Esophagus muscularis mucosa (tissue), 4 donors: ENCODE data around the gene CHAC1. TPM values are rescaled to one million over a fixed set of nuclear protein-coding genes. Genes with fewer than 3 reads are reported as not detected.

ENCODE experiments used
- DNase-seq: peaks from one replicate; pipeline ENCODE4 v3.0.0-alpha.2; 2017; ENCODE audit errors: extremely low spot score
- H3K27ac ChIP-seq, 4 donors: fragments of 200-600 bp; sonication (generic); replicated peaks in 1 of 4; 1 replicate in 3 of 4; 2 replicates in 1 of 4; pipeline ENCODE4 v1.5.1; 2016 to 2019; ENCODE audit warnings: mild to moderate bottlenecking in 1 of 4
- H3K27me3 ChIP-seq, 4 donors: fragments of 200-600 bp; sonication (generic); one replicate each; pipeline versions ENCODE4 v1.5.1 to v1.6.0; 2016 to 2019
- H3K36me3 ChIP-seq, 4 donors: fragments of 200-600 bp; sonication (generic); one replicate each; pipeline ENCODE4 v1.5.1; 2016 to 2019
- H3K4me1 ChIP-seq, 4 donors: fragments of 200-600 bp; sonication (generic); one replicate each; pipeline ENCODE4 v1.5.1; 2016 to 2019
- H3K4me3 ChIP-seq, 4 donors: fragments of 200-600 bp; sonication (generic); 1 replicate in 2 of 4; 2 replicates in 2 of 4; pipeline ENCODE4 v1.5.1; 2016 to 2019; ENCODE audit warnings: mild to moderate bottlenecking in 4 of 4, moderate library complexity in 1 of 4
- H3K9me3 ChIP-seq, 4 donors: fragments of 200-600 bp; sonication (generic); 1 replicate in 3 of 4; 2 replicates in 1 of 4; pipeline ENCODE4 v1.5.1; 2016 to 2019
- EP300 ChIP-seq: sonication (generic); formaldehyde crosslinking; IDR thresholded peaks from one replicate; pipeline ENCODE4 v1.6.1; 2017; ENCODE audit warnings: antibody characterized with exemption
- POLR2A ChIP-seq: fragments of 450-650 bp; IDR thresholded peaks from one replicate; pipeline ENCODE4 v1.6.1; 2017; ENCODE audit warnings: antibody characterized with exemption, moderate library complexity, mild to moderate bottlenecking, low read depth
- POLR2AphosphoS5 ChIP-seq, 2 donors: sonication (generic); formaldehyde crosslinking; IDR thresholded peaks; one replicate each; pipeline ENCODE4 v1.6.1; 2017; ENCODE audit warnings: antibody characterized with exemption in 2 of 2
- WGBS: methylation state at CpG from one replicate; pipeline ENCODE4 v1.1.5; 2018; 5-methylcytosine and 5-hydroxymethylcytosine counted together
- intact Hi-C: fragments of 100-400 bp; cut with DNase I; formaldehyde crosslinking; loops from one replicate; pipeline ENCODE4 v1.15.1; 2023
- total RNA-seq, 4 donors: library from RNA; depleted of rRNA; stranded (reverse); fragments of >200 nt; gene quantifications; one replicate each; pipeline versions ENCODE4 v1.1.0 to v1.2.1, GENCODE V29; 2016
- TF ChIP-seq, protein P1 (sequence below), 3 experiments: fragments of 200-600 bp in 2 of 3; fragments of 450-650 bp in 1 of 3; sonication (generic) in 2 of 3; IDR thresholded peaks; one replicate each; pipeline ENCODE4 v1.5.1; 2017 to 2019; ENCODE audit warnings: antibody characterized with exemption in 3 of 3, mild to moderate bottlenecking in 2 of 3, moderate library complexity in 1 of 3

CHAC1 gene
- total RNA-seq, 4 donors from 2014 or later = 0.66 to 3.6 (median 1.3) TPM

DNA sequence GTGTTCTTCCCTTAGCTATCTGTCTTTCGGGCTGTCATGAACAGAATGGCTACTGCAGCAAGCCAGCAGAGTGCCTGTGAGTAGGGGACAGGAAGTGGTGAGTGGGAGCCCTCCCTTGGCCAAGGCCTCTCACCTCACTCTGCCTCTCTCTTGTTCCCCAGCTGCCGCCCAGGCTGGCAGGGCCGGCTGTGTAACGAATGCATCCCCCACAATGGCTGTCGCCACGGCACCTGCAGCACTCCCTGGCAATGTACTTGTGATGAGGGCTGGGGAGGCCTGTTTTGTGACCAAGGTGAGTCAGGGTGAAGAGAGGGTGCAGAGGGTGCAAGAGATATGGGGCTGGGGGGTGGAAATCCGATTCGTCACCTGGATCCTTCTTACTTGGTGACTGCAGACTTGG, 21.1 kb upstream of the CHAC1 start:
- Histone ChIP-seq H3K4me3 (peak overlapping the region; percentile 57 to 58 (median 58)), H3K27me3 (peaks cover 0 to 84% (median 46%) of the 10 kb centered on the region in 4 donors), H3K4me1 (peaks cover 54 to 61% (median 58%) of the 10 kb centered on the region in 4 donors), H3K36me3 (peaks cover 0 to 18% (median 0%) of the 10 kb centered on the region in 4 donors), H3K27ac (no peak overlapping the region), H3K9me3 (no peaks in the 10 kb centered on the region)
- DNase-seq = no peak
- TF ChIP-seq, protein P1, sequence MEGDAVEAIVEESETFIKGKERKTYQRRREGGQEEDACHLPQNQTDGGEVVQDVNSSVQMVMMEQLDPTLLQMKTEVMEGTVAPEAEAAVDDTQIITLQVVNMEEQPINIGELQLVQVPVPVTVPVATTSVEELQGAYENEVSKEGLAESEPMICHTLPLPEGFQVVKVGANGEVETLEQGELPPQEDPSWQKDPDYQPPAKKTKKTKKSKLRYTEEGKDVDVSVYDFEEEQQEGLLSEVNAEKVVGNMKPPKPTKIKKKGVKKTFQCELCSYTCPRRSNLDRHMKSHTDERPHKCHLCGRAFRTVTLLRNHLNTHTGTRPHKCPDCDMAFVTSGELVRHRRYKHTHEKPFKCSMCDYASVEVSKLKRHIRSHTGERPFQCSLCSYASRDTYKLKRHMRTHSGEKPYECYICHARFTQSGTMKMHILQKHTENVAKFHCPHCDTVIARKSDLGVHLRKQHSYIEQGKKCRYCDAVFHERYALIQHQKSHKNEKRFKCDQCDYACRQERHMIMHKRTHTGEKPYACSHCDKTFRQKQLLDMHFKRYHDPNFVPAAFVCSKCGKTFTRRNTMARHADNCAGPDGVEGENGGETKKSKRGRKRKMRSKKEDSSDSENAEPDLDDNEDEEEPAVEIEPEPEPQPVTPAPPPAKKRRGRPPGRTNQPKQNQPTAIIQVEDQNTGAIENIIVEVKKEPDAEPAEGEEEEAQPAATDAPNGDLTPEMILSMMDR (IDR thresholded peaks at IDR 0.05) = no peak
- TF ChIP-seq EP300 = no peak
- TF ChIP-seq POLR2A = no peak
- no peak for TF ChIP-seq POLR2AphosphoS5 (IDR thresholded peaks at IDR 0.05)
- 85% methylated on average over 8 of the region's 8 CpGs for WGBS
- intact Hi-C loops = no loop called here

DNA sequence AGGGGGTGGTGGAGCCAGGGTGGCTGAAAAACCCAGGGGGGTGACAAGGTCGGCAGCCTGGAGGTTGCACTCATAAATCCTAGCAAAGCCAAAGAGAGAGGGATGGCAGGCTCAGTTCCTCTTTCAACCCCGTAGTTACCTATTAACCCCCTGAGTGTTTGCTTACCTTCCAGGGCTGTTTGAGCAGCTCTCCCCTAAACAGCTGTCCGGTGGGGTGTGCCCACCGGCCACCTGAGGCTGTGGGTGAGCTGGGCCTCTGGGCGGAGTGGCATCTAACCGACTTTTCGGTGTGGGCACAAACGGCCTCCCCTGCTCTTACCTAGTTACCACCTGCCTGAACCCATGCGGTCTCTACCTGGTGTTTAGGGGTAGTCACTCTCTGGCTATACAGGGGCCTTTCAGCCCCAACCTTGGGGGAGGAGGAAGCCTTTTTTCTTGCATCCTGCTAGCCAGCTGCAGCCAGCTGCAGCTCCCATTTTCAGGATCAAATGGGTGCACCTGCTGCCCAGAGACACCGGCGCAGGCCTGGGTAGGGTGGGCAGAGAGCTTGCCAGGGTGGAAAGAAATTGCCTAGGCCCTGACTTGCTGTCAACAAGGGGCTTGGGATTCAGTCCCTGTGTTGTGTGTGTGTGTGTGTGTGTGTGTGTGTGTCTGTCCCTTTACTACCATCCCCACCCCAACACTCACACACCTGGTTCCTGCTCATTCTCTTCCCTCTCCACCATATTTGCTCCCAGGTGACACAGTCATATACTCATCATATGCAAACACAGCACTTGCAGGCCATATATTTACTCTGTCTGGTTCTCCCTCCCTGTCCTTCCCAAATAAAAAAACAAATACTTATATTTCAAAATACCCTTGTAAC, 20.4 kb upstream of the CHAC1 start:
- Histone ChIP-seq H3K4me1 (peaks cover 51 to 59% (median 54%) of the 10 kb centered on the region in 4 donors), H3K4me3 (peak overlapping the region in 3 of 4 donors; percentile 57 to 58 (median 58)), H3K27me3 (peaks cover 0 to 77% (median 39%) of the 10 kb centered on the region in 4 donors), H3K9me3 (no peaks in the 10 kb centered on the region), H3K36me3 (peaks cover 0 to 24% (median 0%) of the 10 kb centered on the region in 4 donors), H3K27ac (no peak overlapping the region)
- WGBS = 91% methylated on average over 5 of the region's 11 CpGs
- intact Hi-C loops = no loop called here
- TF ChIP-seq EP300 = no peak
- TF ChIP-seq, protein P1 (IDR thresholded peaks at IDR 0.05) = no peak
- no peak for TF ChIP-seq POLR2AphosphoS5 (IDR thresholded peaks at IDR 0.05)
- no peak for TF ChIP-seq POLR2A
- DNase-seq = no peak

DNA sequence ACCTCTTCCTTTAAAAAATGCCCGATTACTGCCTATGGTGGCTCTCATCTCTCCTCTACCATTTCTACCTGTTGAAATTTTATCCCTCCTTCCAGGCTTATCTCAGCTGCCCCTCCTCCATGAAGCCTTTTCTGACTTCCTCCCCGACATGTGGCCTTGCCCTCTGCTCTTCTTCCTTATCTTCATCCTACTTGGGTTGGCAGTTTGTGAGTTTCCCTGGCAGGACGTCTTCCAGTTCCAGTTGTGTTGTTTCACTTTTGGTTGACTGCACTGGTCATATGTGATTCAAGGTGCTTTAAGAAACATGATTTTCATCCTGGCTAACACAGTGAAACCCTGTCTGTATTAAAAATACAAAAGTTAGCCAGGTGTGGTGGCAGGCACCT, 19.8 kb upstream of the CHAC1 start:
- peaks cover 44 to 58% (median 52%) of the 10 kb centered on the region in 4 donors for H3K4me1 ChIP-seq
- no peak for DNase-seq
- H3K27me3 ChIP-seq = peaks cover 0 to 71% (median 32%) of the 10 kb centered on the region in 4 donors
- no peak overlapping the region for H3K4me3 ChIP-seq
- H3K9me3 ChIP-seq = no peaks in the 10 kb centered on the region
- peaks cover 0 to 25% (median 0%) of the 10 kb centered on the region in 4 donors for H3K36me3 ChIP-seq
- WGBS = 78% methylated on average over 3 of the region's 3 CpGs
- no peak overlapping the region for H3K27ac ChIP-seq
- intact Hi-C loops = no loop called here
- no peak for TF ChIP-seq POLR2A

DNA sequence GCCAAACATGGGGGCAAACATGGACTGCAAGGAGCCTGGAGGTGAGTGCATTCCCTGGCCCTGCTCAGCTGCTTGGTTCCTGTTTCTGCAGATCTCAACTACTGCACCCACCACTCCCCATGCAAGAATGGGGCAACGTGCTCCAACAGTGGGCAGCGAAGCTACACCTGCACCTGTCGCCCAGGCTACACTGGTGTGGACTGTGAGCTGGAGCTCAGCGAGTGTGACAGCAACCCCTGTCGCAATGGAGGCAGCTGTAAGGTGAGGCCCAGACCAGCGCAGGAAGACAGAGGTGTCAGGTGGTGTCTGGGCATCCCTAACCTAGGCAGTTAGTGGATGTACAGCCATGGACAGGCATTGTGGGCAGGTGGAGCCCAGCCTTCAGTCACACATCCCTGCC, 18.8 kb upstream of the CHAC1 start:
- no peak overlapping the region for H3K4me3 ChIP-seq
- no peak for TF ChIP-seq POLR2A
- TF ChIP-seq, protein P1 (IDR thresholded peaks at IDR 0.05) = no peak
- TF ChIP-seq EP300 = no peak
- no peak for TF ChIP-seq POLR2AphosphoS5 (IDR thresholded peaks at IDR 0.05)
- H3K27ac ChIP-seq = no peak overlapping the region
- peaks cover 0 to 61% (median 23%) of the 10 kb centered on the region in 4 donors for H3K27me3 ChIP-seq
- intact Hi-C loops = no loop called here
- peaks cover 35 to 56% (median 44%) of the 10 kb centered on the region in 4 donors for H3K4me1 ChIP-seq
- WGBS = 91% methylated on average over 5 of the region's 6 CpGs
- H3K36me3 ChIP-seq = peaks cover 0 to 30% (median 0%) of the 10 kb centered on the region in 4 donors
- H3K9me3 ChIP-seq = no peaks in the 10 kb centered on the region
- no peak for DNase-seq

DNA sequence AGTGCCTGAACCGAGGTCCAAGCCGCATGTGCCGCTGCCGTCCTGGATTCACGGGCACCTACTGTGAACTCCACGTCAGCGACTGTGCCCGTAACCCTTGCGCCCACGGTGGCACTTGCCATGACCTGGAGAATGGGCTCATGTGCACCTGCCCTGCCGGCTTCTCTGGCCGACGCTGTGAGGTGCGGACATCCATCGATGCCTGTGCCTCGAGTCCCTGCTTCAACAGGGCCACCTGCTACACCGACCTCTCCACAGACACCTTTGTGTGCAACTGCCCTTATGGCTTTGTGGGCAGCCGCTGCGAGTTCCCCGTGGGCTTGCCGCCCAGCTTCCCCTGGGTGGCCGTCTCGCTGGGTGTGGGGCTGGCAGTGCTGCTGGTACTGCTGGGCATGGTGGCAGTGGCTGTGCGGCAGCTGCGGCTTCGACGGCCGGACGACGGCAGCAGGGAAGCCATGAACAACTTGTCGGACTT, 17.0 kb upstream of the CHAC1 start:
- 83% methylated on average over 9 of the region's 31 CpGs for WGBS
- Histone ChIP-seq H3K9me3 (no peaks in the 10 kb centered on the region), H3K27ac (no peak overlapping the region), H3K27me3 (peaks cover 4 to 43% (median 9%) of the 10 kb centered on the region in 4 donors), H3K36me3 (peaks cover 0 to 30% (median 0%) of the 10 kb centered on the region in 4 donors), H3K4me1 (peaks cover 34 to 58% (median 40%) of the 10 kb centered on the region in 4 donors), H3K4me3 (no peak overlapping the region)
- TF ChIP-seq POLR2A (no peak), POLR2AphosphoS5 (IDR thresholded peaks at IDR 0.05) (no peak), EP300 (no peak)
- TF ChIP-seq, protein P1 (IDR thresholded peaks at IDR 0.05) = no peak
- intact Hi-C loops = no loop called here
- DNase-seq = no peak
